ENCODE results near the gene MXRA8.

DNA sequence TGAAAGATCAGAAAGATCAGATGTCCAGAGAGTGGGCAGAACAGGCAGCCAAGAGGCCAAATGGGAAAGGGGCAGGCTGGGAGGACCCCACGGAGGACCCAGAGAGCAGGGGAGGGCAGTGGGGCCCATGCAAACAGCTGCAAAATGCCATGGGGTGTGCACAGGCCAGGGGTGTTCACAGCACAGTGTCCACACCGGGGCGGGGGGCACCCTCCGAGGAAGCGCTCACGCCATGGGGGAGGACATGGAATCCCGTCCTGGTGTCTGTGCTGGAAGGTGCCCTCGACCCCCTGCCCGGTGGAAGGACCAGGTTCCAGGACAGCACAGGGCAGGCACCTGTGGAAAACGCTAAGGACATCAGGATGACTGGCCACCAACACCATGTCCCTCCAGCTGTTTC lies 35.4 kb downstream of the MXRA8 start:
- TF ChIP-seq, protein P1, sequence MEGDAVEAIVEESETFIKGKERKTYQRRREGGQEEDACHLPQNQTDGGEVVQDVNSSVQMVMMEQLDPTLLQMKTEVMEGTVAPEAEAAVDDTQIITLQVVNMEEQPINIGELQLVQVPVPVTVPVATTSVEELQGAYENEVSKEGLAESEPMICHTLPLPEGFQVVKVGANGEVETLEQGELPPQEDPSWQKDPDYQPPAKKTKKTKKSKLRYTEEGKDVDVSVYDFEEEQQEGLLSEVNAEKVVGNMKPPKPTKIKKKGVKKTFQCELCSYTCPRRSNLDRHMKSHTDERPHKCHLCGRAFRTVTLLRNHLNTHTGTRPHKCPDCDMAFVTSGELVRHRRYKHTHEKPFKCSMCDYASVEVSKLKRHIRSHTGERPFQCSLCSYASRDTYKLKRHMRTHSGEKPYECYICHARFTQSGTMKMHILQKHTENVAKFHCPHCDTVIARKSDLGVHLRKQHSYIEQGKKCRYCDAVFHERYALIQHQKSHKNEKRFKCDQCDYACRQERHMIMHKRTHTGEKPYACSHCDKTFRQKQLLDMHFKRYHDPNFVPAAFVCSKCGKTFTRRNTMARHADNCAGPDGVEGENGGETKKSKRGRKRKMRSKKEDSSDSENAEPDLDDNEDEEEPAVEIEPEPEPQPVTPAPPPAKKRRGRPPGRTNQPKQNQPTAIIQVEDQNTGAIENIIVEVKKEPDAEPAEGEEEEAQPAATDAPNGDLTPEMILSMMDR (IDR thresholded peaks at IDR 0.05; ENCODE audit: insufficient read depth, low read length), result no peak
- TF ChIP-seq POLR2AphosphoS5 (IDR thresholded peaks at IDR 0.05; ENCODE audit: low read depth), result no peak
- TF ChIP-seq, protein P2, sequence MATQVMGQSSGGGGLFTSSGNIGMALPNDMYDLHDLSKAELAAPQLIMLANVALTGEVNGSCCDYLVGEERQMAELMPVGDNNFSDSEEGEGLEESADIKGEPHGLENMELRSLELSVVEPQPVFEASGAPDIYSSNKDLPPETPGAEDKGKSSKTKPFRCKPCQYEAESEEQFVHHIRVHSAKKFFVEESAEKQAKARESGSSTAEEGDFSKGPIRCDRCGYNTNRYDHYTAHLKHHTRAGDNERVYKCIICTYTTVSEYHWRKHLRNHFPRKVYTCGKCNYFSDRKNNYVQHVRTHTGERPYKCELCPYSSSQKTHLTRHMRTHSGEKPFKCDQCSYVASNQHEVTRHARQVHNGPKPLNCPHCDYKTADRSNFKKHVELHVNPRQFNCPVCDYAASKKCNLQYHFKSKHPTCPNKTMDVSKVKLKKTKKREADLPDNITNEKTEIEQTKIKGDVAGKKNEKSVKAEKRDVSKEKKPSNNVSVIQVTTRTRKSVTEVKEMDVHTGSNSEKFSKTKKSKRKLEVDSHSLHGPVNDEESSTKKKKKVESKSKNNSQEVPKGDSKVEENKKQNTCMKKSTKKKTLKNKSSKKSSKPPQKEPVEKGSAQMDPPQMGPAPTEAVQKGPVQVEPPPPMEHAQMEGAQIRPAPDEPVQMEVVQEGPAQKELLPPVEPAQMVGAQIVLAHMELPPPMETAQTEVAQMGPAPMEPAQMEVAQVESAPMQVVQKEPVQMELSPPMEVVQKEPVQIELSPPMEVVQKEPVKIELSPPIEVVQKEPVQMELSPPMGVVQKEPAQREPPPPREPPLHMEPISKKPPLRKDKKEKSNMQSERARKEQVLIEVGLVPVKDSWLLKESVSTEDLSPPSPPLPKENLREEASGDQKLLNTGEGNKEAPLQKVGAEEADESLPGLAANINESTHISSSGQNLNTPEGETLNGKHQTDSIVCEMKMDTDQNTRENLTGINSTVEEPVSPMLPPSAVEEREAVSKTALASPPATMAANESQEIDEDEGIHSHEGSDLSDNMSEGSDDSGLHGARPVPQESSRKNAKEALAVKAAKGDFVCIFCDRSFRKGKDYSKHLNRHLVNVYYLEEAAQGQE (IDR thresholded peaks at IDR 0.05; ENCODE audit: insufficient replicate concordance, low read depth), result no peak
- TF ChIP-seq GABPA (IDR thresholded peaks at IDR 0.05; ENCODE audit: low read depth), result no peak
